HK-2 (cell line): ENCODE results near the gene IGFBP4.
A peak's percentile ranks its signal among the peaks of the same experiment; 100 is the strongest.

Source experiments
- DNase-seq: peaks from one replicate; pipeline ENCODE4 v3.0.0-alpha.2; 2018; ENCODE audit not compliant: unreplicated experiment

IGFBP4 gene

GRCh38 chr17:40471846-40472732 lies 28.8 kb downstream of the IGFBP4 start:
- DNase-seq = no peak

- DNase-seq = no peak
Measured at GRCh38 chr17:40472733-40473452, 29.6 kb downstream of the IGFBP4 start.

- DNase-seq = no peak
Measured at GRCh38 chr17:40473573-40474365, 30.5 kb downstream of the IGFBP4 start.

GRCh38 chr17:40474419-40475002 lies 31.3 kb downstream of the IGFBP4 start:
- DNase-seq = no peak

DNA sequence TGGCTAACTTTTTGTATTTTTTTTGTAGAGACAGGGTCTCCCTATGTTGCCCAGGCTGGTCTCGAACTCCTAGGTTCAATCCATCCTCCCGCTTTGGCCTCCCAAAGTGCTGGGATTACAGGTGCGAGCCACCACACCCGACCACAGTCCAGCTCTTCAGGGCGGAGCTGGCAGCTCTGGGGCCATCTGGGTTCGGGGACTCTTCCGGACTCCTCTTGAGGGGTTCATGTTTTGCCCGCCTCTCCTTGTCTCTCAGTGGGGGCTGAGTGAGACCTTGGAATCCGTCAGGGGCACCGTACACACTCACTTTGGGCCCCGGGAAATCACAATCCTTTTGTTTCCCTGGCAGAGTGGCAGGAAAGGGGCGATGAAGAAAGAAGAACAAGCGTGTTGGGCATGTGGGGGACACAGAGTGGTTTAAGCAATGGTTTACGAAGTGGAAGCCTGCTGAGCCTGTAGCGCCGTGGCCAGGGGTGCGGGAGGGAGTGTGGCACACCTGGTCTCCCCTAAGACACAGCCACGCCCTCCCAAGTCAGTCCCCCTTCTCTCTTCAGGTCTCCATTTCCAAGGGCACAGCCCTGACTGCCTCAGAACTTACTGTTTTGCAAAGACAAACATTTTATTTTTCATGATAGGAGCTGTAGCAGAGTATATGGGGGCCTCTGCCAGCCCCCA lies 32.1 kb downstream of the IGFBP4 start:
- no peak for DNase-seq

- DNase-seq = no peak
Measured at GRCh38 chr17:40477796-40478195, 34.5 kb downstream of the IGFBP4 start.

DNA sequence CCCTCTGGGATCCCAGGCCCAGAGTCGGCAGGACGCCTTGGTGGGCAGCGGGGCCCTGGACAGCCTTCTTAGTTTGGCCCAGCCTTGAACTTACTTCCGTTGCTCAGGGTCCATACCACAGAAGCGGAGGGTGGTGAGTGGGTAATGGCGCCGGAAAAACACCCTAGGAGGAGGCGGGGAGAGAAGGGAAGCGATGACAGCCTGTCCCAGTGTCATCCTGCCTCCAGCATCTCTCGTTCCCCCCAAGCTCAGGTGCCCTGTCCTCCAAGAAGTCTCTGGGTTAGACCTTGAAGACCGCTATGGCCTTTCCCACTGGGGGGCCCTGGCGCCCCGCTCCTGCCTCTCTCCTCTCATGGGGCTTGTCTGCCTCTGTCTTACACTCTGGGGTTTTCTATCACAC lies 35.2 kb downstream of the IGFBP4 start:
- DNase-seq = no peak

- DNase-seq = no peak
Measured at GRCh38 chr17:40479754-40480480, 36.7 kb downstream of the IGFBP4 start.

DNA sequence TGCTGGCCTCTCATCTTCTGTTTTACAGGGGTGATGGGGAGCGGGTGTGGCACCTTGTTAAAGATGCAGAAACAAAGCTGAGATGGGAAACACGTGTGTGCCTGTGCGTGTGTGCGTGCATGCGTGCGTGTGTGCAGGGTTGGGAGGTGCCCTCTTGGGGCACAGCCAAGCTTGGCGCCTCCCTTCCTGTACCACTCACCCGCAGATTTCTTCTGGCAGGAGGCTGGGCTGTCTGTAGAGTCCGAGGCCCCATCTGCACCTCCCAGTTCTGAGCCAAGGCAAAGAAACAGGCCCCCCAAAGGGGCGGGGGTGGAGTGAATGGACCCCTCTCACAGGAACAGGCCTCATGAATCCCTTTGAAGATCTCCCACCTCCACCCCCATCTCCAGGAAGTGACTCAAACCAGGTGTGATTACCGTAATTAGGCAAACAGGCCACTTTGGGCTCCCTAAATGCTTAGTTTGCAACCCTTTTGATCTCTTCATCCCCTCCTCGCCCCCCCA lies 37.3 kb downstream of the IGFBP4 start:
- DNase-seq = no peak

DNA sequence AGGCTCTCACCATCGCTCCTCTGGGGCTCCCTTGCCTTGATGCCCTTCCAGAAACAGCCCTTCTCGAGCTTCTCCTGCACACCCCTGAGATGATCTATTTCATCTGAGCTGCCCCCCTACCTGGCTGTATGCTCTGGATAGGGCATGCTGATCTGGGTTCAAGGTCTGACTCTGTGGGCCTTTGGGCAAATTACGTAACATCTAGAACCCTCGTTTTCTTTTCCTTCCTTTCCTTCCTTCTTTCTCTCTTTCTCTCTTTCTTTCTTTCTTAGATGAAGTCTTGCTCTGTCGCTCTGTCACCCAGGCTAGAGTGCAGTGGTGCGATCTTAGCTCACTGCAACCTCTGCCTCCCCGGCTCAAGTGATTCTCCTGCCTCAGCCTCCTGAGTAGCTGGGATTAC lies 37.9 kb downstream of the IGFBP4 start:
- DNase-seq = no peak

DNA sequence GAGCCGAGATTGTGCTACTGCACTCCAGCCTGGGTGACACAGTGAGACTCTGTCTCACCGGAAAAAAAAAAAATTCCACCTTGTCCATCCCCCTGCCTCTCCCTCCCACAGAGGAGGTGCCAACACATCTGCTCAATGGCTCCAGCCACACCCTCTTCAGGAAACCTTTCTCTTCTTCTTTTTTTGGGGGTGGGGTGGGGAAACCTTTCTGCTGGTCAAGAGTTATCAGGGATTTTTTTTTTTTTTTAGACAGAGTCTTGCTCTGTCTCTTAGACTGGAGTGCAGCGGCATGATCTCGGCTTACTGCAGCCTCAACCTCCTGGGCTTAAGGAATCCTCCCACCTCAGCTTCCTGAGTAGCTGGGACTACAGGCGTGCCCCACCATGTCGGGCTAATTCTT lies 39.5 kb downstream of the IGFBP4 start:
- DNase-seq = no peak

GRCh38 chr17:40483679-40484078 lies 40.4 kb downstream of the IGFBP4 start:
- DNase-seq = no peak

DNA sequence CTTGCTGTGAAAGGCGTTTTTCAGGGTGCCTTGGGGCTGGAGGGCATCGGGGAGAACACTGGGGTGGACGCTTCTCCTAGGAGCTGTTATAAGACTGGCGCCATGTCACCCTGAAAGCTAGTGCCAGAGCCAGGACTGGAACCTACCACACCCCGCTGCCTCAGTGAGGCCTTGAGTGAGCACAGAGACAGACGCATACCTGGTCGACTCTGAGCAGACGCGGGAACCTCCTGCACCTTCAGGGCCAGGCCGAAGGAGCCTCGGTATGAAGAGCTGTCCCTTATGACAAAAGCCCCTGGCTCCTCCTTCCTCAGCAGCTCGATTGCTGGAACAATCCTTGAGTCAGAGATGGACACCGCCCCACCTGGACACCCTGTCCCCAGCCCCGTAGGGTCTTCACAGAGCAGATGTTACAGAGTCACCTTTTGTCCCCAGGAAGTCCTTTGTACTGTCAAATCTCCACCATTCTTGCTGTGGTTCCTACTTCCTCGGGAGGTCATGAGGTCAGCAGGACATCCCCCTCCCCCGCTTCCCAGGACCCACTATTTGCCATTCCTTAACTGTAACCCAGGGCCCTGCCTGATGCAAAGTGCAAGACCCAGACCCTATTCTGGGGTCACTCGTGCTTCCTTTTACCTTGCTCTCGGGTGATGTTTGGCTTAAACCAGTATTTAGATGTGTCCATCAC lies 41.2 kb downstream of the IGFBP4 start:
- no peak for DNase-seq

- no peak for DNase-seq
Measured at GRCh38 chr17:40484973-40485530, 41.8 kb downstream of the IGFBP4 start.

DNA sequence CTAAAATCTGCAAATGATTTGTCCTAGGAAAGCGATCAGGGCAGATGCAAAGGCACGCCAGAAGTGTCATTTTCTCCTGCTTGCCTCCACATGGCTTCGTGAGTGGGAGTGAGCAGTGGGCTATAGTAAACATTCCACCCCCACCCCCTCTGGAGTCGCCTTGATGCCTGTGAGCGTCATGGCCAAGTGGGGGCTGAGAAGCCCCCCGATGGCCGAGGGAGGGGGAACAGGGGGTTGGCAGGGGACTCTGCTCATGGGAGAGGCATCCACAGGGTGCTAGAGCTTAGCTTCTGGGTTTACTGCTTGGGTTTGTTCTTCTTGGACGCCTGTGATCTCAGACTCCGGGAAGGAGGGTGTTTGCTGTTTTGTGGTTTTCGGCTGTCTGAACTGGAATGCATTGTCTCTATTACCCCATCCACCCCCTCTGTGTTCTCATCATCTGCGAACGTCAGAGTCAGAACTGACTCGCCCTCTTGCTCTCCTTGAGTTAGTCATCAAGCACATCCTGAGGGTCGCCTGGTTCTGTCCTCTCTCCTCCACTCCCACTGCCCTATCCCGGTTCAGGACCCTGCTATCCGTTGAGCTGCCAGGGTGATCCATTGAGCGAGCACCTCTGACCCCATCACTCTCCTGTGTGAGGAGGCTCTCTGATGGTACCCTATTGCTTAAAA lies 42.7 kb downstream of the IGFBP4 start:
- DNase-seq = peak; percentile 70

DNA sequence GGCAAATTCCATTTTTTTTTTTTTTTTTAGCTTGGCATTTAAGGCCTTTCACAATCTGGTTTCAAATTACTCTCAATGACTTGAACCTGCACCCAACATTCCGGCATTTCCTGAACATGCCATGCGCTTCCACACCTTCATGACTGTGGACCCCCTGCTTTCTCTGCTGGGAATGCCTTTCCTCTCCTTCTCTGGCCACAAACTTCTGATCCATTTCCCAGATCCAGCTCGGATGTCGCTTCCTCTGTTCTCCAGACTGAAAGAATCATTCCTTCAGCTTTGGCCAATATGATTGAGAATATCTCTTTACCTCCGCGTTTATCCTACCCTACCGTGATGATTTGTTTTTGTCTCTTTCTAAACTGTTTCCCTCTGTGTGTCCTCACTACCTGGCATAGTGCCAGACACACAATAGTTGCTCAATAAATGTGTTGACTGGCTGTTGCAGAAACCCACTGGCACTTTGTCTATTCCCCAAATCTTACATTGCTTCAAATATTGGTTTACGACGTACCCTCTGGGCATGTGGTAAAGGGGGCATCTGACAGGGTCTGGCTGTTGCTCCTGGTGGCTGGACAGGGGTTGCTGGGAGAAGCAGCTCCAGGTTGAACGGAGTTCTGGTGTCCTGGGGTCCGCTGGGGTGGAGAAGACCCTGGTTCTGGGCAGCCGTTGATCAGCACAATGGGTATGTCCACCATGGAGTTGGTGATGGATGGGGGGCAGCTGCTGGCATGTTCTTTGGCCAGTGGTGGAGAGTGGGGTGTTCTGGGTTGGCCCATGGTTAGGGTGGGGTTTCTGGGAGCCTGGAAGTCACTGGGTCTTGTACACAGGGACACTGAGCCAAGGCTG lies 43.5 kb downstream of the IGFBP4 start:
- DNase-seq = no peak

- no peak for DNase-seq
Measured at GRCh38 chr17:40487371-40488020, 44.2 kb downstream of the IGFBP4 start.
